SU-DHL-6 (cell line): ENCODE measurements around the gene KDM3A.

Experiments
- CTCF ChIP-seq: fragments of 200-600 bp; sonication (generic); IDR thresholded peaks from one replicate; pipeline ENCODE4 v1.5.1; 2017; ENCODE audit warnings: antibody characterized with exemption, mild to moderate bottlenecking, low read length, moderate library complexity; ENCODE audit not compliant: insufficient read depth, poor library complexity, severe bottlenecking
- EZH2phosphoT487 ChIP-seq: fragments of 200-600 bp; sonication (generic), shearing (Covaris generic); conservative IDR thresholded peaks from 2 replicates; pipeline ENCODE4 v1.6.1; 2018; ENCODE audit warnings: mild to moderate bottlenecking, antibody characterized with exemption, low read length, moderate library complexity, mixed read lengths

GRCh38 chr2:86433137-86433536 lies 8.0 kb upstream of the KDM3A start:
- TF ChIP-seq CTCF: no peak
- no peak for TF ChIP-seq EZH2phosphoT487
